ENCODE measurements around the gene PTGES3.
"Not testable (repeated sequence)": the region's sequence is repeated elsewhere in the genome, so short reads cannot be mapped to it uniquely, and the experiment has no call there.

The PTGES3 gene

GRCh38 chr12:56653781-56654180 is 34.3 kb downstream of the PTGES3 start:
- not testable (repeated sequence) for DNase-seq (ENCODE audit: low read depth)

GRCh38 chr12:56648023-56648422 is 40.1 kb downstream of the PTGES3 start:
- DNase-seq (ENCODE audit: low read depth): not testable (repeated sequence)

- DNase-seq (ENCODE audit: low read depth): peak; percentile 90
Observed at GRCh38 chr12:56645717-56646446, 42.2 kb downstream of the PTGES3 start, which contains the start of gene ATP5F1B. ATP5F1B (minus strand) TSS chr12:56645984; CDS start chr12:56645963, 21 bp downstream.

GRCh38 chr12:56645201-56645716 is 42.8 kb downstream of the PTGES3 start:
- no peak for DNase-seq (ENCODE audit: low read depth)

- no peak for DNase-seq (ENCODE audit: low read depth)
Observed at GRCh38 chr12:56644654-56645053, 43.4 kb downstream of the PTGES3 start.

- no peak for DNase-seq (ENCODE audit: low read depth)
Observed at GRCh38 chr12:56641219-56641618, 46.9 kb downstream of the PTGES3 start.

GRCh38 chr12:56637621-56638020 is 50.5 kb downstream of the PTGES3 start:
- DNase-seq (ENCODE audit: low read depth): no peak

GRCh38 chr12:56636675-56637540 is 51.2 kb downstream of the PTGES3 start:
- DNase-seq (ENCODE audit: low read depth): peak; percentile 97

GRCh38 chr12:56635806-56636674 is 52.0 kb downstream of the PTGES3 start:
- DNase-seq (ENCODE audit: low read depth): peak; percentile 82

GRCh38 chr12:56634837-56635791 is 53.0 kb downstream of the PTGES3 start:
- DNase-seq (ENCODE audit: low read depth): peak; percentile 53

- peak; percentile 11 for DNase-seq (ENCODE audit: low read depth)
Observed at GRCh38 chr12:56634242-56634836, 53.7 kb downstream of the PTGES3 start.

- DNase-seq (ENCODE audit: low read depth): no peak
Observed at GRCh38 chr12:56633468-56634241, 54.4 kb downstream of the PTGES3 start.

- DNase-seq (ENCODE audit: low read depth): no peak
Observed at GRCh38 chr12:56632701-56633467, 55.2 kb downstream of the PTGES3 start.

- DNase-seq (ENCODE audit: low read depth): peak; percentile 39
Observed at GRCh38 chr12:56631790-56632700, 56.0 kb downstream of the PTGES3 start.

- peak; percentile 73 for DNase-seq (ENCODE audit: low read depth)
Observed at GRCh38 chr12:56630180-56630632, 57.9 kb downstream of the PTGES3 start, which contains the start of gene BAZ2A. BAZ2A (minus strand) TSS chr12:56630326; CDS start chr12:56617530, 12,796 bp downstream.

GRCh38 chr12:56629459-56630179 is 58.5 kb downstream of the PTGES3 start:
- DNase-seq (ENCODE audit: low read depth): peak; percentile 52

Data from T-helper 22 cell (primary cell).